Muscle of leg (tissue), 11 donors: ENCODE measurements around the gene NANOGP8. TPM values are rescaled to one million over a fixed set of nuclear protein-coding genes. Genes with fewer than 3 reads are reported as not detected.

Source experiments
- DNase-seq: peaks from one replicate; pipeline ENCODE4 v3.0.0; 2013
- H3K27ac ChIP-seq: one replicate; pipeline ENCODE4 v1.5.1; 2013; ENCODE audit warnings: mild to moderate bottlenecking, low read length, control low read depth
- H3K27me3 ChIP-seq: one replicate; pipeline ENCODE4 v1.6.1; 2013; ENCODE audit warnings: low read length; ENCODE audit not compliant: control insufficient read depth, insufficient read depth
- H3K36me3 ChIP-seq: one replicate; pipeline ENCODE4 v1.6.1; 2013; ENCODE audit warnings: low read length; ENCODE audit not compliant: control insufficient read depth, insufficient read depth
- H3K4me1 ChIP-seq: one replicate; pipeline ENCODE4 v1.6.1; 2013; ENCODE audit warnings: low read length; ENCODE audit not compliant: control insufficient read depth, insufficient read depth
- H3K4me3 ChIP-seq: one replicate; pipeline ENCODE4 v1.5.1; 2013; ENCODE audit warnings: low read length, control low read depth
- H3K9me3 ChIP-seq: replicated peaks from 2 replicates; pipeline ENCODE4 v1.6.1; 2013; ENCODE audit warnings: low read depth, low read length; ENCODE audit not compliant: control insufficient read depth
- WGBS: methylation state at CpG from one replicate; pipeline ENCODE4 v1.1.5; 2013; ENCODE audit warnings: missing lambda C conversion rate; ENCODE audit not compliant: insufficient coverage; 5-methylcytosine and 5-hydroxymethylcytosine counted together
- polyA plus RNA-seq, 8 donors: library from polyadenylated mRNA; unstranded; fragments of 120-200 nt; gene quantifications; one replicate each; pipeline versions ENCODE4 v1.2.1 to v1.2.3, GENCODE V29; 2013; ENCODE audit warnings: inconsistent platforms in 1 of 8, low replicate concordance in 1 of 8; ENCODE audit not compliant: insufficient read length in 8 of 8, insufficient read depth in 1 of 8
- total RNA-seq: library from RNA; stranded (reverse); fragments of 120-200 nt; gene quantifications from one replicate; pipeline ENCODE4 v1.2.4, GENCODE V29; 2013

Gene NANOGP8
- total and polyA plus RNA-seq, 9 donors = 0.19 to 0.27 TPM; not detected in 7

GRCh38 chr15:35078221-35078915 is 6.7 kb downstream of the NANOGP8 start:
- H3K4me1 ChIP-seq = no peaks in the 10 kb centered on the region
- no peaks in the 10 kb centered on the region for H3K36me3 ChIP-seq
- 22% methylated on average over 4 of the region's 6 CpGs for WGBS
- H3K4me3 ChIP-seq = no peak overlapping the region
- DNase-seq = peak; percentile 64
- no peaks in the 10 kb centered on the region for H3K27me3 ChIP-seq
- no peak overlapping the region for H3K27ac ChIP-seq
- peaks cover 7% of the 10 kb centered on the region for H3K9me3 ChIP-seq

GRCh38 chr15:35071106-35071505 is 14.0 kb downstream of the NANOGP8 start:
- DNase-seq = no peak
- Histone ChIP-seq H3K4me3 (no peak overlapping the region), H3K9me3 (no peaks in the 10 kb centered on the region), H3K36me3 (no peaks in the 10 kb centered on the region), H3K4me1 (no peaks in the 10 kb centered on the region), H3K27me3 (no peaks in the 10 kb centered on the region), H3K27ac (no peak overlapping the region)
- WGBS = 87% methylated on average over 9 of the region's 13 CpGs

- no peaks in the 10 kb centered on the region for H3K9me3 ChIP-seq
- H3K4me1 ChIP-seq = no peaks in the 10 kb centered on the region
- H3K36me3 ChIP-seq = no peaks in the 10 kb centered on the region
- no peaks in the 10 kb centered on the region for H3K27me3 ChIP-seq
- no peak overlapping the region for H3K4me3 ChIP-seq
- 64% methylated on average over 3 of the region's 6 CpGs for WGBS
- H3K27ac ChIP-seq = no peak overlapping the region
- no peak for DNase-seq
Measured at GRCh38 chr15:35068846-35069475, 16.1 kb downstream of the NANOGP8 start.

- WGBS = 37% methylated on average over 2 of the region's 10 CpGs
- Histone ChIP-seq H3K36me3 (no peaks in the 10 kb centered on the region), H3K4me1 (no peaks in the 10 kb centered on the region), H3K9me3 (no peaks in the 10 kb centered on the region), H3K27me3 (no peaks in the 10 kb centered on the region), H3K27ac (no peak overlapping the region), H3K4me3 (no peak overlapping the region)
- peak; percentile 45 for DNase-seq
Measured at GRCh38 chr15:35067496-35068347, 17.4 kb downstream of the NANOGP8 start.

- 97% methylated on average over 3 of the region's 4 CpGs for WGBS
- Histone ChIP-seq H3K36me3 (no peaks in the 10 kb centered on the region), H3K4me1 (no peaks in the 10 kb centered on the region), H3K4me3 (no peak overlapping the region), H3K9me3 (no peaks in the 10 kb centered on the region), H3K27me3 (no peaks in the 10 kb centered on the region), H3K27ac (no peak overlapping the region)
- DNase-seq = no peak
Measured at GRCh38 chr15:35066094-35066493, 19.0 kb downstream of the NANOGP8 start.

- Histone ChIP-seq H3K4me3 (no peak overlapping the region), H3K27me3 (no peaks in the 10 kb centered on the region), H3K36me3 (no peaks in the 10 kb centered on the region), H3K4me1 (no peaks in the 10 kb centered on the region), H3K27ac (no peak overlapping the region), H3K9me3 (no peaks in the 10 kb centered on the region)
- no CpG with 5 or more reads among the region's 8 CpGs for WGBS
- DNase-seq = no peak
Measured at GRCh38 chr15:35064576-35065190, 20.4 kb downstream of the NANOGP8 start.

GRCh38 chr15:35062738-35063099 is 22.4 kb downstream of the NANOGP8 start:
- no peak overlapping the region for H3K4me3 ChIP-seq
- DNase-seq = no peak
- no peaks in the 10 kb centered on the region for H3K36me3 ChIP-seq
- H3K4me1 ChIP-seq = no peaks in the 10 kb centered on the region
- no peaks in the 10 kb centered on the region for H3K9me3 ChIP-seq
- H3K27me3 ChIP-seq = no peaks in the 10 kb centered on the region
- no CpG with 5 or more reads among the region's 1 CpG for WGBS
- H3K27ac ChIP-seq = no peak overlapping the region

- no CpG with 5 or more reads among the region's 6 CpGs for WGBS
- Histone ChIP-seq H3K36me3 (no peaks in the 10 kb centered on the region), H3K4me1 (no peaks in the 10 kb centered on the region), H3K4me3 (no peak overlapping the region), H3K27me3 (no peaks in the 10 kb centered on the region), H3K9me3 (no peaks in the 10 kb centered on the region), H3K27ac (no peak overlapping the region)
- no peak for DNase-seq
Measured at GRCh38 chr15:35061825-35062737, 23.0 kb downstream of the NANOGP8 start.

- H3K27me3 ChIP-seq = no peaks in the 10 kb centered on the region
- WGBS = 44% methylated on average over 5 of the region's 13 CpGs
- no peak for DNase-seq
- no peaks in the 10 kb centered on the region for H3K4me1 ChIP-seq
- H3K36me3 ChIP-seq = no peaks in the 10 kb centered on the region
- no peak overlapping the region for H3K4me3 ChIP-seq
- H3K9me3 ChIP-seq = no peaks in the 10 kb centered on the region
- no peak overlapping the region for H3K27ac ChIP-seq
Measured at GRCh38 chr15:35061161-35061824, 23.8 kb downstream of the NANOGP8 start.
